ENCODE results near the gene MMRN1.

The MMRN1 gene

DNA sequence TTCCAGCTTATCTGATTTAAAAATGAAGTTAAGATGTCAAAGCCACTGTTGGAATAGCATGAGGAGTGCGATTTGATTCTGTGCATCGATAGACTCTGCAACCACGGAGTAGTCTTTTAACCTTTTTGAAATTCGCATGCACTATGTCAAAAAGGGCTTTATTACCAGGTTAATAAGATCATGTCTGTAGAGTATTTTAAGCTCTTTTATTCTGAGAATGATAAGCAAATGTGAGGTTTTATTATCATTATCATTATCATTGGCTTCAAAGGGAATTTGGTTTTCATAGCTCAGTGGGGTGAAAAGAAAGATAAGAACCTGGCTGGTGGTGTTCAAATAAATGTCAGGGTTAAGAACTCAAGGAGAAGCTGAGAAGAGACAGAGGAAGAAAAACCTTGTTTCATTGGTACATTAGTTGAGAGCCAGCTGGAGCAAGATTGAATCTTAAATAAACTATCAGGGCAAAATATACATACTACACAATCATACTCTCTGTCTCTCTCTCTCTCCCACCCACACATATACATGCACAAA lies 102.6 kb downstream of the MMRN1 start:
- no peak for DNase-seq

DNA sequence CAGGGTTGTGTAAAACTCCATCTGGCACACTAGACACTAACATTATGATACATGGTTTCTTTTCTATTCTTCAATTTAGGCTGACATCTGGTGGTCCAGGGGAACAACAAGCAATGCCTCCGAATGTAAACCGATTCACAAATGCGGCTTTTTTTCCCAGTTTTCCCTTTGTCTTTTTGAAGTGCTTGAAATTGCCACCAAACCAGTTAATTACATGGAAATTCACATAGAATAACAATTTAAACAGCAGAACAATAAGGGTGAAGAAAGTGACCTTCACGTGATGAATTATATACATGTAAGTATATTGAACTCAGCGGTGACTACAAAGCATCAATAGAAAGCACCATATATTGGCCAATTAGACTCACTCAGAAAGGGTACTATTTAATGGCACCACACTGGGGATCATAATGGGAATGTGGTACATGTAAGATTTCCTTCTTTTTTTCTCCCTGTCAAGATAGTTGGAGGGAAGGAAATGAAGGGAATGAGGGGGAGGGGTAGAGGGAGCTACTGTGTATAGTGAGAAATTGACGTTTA lies 103.9 kb downstream of the MMRN1 start:
- DNase-seq, result peak; percentile 76

DNA sequence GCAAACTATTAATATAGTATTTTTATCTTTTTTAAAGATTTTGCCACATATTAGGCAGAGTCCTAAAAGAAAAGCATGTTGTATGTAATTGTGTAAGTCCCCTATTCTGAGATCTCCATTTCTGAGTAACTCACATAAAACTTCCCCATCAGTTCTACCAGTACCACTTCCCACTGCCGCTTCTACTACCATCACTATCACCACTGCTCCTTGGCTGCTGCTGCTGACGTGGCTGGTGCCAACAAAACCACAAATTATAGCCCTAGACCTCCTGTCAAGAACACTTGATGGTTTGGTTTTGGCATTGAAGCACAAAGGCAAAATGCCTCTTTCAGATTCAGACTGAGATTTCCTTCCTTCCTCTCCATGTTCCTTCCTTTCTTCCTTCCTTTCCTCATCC lies 106.4 kb downstream of the MMRN1 start:
- no peak for DNase-seq

DNA sequence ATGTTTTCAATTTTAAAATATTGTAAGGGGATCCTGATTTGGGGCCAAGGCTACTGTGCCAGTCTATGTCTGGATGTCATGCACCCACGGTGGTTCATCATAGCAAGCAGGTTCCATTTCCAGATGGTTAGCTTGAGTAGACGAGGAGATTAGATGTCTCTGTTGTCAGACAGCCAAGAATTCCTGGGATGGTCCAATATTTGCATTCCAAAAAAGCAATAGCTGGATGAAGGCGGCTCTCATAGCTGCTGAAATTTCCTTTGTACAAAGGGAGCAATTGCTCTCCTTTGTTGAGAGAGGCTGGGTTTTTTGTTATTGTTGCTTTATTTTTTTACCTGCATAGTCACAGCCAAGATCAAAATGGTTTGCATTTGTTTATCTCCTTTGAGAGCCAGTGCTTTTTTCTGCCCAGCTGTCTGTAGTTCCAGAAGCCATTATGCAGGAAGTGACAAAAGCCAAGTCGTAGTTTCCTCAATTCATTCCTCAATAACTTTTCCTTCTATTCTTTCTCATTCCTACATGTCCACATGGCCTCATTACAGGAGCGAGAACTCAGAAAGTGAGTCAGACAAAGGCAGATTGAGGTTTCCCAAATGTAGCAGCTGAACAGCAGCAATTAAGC lies 107.9 kb downstream of the MMRN1 start:
- no peak for DNase-seq

Data from eye (tissue), 1 donor.